NCI-H2227 treated with DMSO at 0.1 percent for 48 hours (cell line): ENCODE measurements around the gene GAB2.

Source experiments
- DNase-seq: peaks from one replicate; lab custom pipeline; 2025; lab: John Stamatoyannopoulos, UW

Gene GAB2

DNA sequence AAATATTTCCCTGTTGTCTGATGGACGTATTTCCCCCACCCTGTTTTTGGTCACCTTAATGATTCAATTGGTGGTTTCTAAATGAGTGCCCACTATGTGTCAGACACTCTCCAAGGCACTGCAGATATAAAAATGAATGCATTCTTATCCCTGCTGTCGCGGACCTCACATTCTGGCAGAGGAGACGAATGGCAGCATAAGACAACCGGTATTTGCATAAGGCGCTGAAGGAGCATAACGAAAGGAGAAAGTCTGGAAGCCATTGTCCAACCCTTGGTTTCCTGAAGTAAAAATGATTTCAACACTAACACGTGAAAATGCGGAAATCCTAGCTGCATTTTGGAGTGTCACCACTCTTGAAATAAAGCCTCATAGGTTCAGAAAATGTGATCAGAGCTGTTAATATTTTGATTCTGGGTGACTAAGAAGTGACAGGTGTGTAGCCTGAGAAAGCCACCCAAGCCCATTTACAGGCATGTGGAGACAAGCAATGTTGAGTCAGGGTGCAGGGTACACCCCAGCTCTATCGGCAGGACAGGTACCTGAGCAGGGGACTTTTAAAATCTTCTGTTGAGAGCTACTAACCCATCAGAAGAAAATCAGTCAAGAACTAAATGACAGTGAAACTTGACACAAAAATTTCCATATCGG is 10.1 kb upstream of the GAB2 start:
- DNase-seq: no peak

DNA sequence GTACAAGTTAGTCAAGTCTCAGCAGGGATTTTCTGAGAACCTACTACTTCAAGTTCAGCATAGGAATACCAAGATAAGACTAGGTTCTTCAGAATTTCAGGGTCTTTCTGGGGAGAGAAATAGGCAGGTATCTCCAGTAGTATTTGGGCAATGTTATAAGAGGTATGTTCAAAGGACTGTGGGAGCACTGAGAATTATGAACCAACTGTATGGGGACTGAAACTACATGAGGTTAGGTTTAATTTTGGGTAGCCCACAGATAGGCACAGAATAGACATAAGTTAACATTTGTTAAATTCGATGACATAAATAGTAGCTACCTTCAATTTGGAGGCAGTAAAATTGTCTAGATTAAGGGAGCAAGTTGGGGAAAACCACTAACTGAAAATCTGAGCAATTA is 9.2 kb upstream of the GAB2 start:
- DNase-seq: no peak

DNA sequence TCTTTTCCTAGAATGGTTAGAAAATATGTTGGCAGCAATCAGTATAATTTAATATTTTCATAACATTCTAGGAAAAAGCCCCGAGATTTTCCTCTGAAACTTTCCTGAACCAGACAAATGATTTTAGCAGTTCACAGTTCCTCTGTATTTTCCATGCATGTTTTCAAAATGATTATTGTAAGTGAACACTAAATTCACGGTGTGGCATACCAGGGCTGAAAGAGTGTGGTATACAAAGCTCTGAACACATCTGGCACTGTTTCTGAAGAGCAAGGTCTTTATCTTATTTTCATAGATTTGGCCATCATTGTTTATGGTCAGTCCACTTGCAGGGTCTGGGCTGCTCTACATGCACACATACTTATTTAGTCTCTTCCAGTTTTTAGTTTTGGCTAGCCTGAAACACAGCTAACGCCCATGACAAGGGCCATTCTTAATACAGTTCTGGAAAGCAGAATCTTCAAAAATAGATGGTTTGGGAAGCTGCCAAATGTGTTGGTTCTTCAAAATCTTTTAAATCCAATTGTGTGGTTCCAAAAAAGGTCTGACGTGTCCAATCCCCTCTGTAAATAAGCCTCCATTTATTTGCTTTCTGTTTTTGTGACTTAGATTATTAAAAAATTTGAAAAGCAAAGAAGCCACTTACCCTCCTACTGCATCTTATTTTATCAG is 7.9 kb upstream of the GAB2 start:
- no peak for DNase-seq

DNA sequence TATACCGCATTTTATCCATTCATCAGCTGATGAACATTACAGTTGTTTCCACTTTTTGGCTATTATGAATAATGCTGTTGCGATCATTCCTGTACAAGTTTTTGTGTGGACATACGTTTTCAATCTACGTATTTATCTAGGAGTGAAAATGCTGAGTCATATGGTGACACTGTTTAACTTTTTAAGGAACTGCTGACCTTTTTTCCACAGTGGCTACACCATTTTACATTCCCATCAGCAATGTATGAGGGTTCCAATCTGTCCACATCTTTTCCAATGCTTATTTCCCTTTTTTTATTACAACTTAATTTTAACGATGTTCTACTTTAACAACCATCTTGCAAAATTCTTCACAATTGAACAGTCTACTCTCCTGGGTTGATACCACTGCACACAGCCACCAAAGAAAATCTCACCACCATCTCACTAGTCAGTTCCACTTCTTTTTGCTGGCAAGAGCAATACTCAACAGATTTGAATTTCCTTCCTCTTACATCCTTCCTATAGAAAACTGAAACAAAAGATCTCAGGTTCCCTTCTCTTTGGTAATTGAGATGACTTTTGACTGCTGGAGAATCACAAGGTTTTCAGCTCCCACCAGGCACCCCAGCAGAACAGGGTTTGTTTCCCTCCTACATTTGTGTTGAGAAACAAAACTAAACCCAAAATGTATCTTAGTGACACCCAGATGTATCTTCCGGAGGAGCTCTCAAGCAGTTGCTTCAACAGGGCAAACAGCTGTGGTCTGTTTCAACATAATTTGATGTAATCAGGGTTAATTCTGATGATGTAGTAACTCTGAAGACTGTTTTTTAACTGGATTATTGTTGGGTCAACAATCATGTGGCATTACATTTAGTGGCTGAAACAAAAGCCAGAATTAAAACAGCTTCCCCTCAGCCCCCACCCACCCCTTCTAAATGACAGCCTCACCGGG is 7.0 kb upstream of the GAB2 start:
- DNase-seq: no peak

DNA sequence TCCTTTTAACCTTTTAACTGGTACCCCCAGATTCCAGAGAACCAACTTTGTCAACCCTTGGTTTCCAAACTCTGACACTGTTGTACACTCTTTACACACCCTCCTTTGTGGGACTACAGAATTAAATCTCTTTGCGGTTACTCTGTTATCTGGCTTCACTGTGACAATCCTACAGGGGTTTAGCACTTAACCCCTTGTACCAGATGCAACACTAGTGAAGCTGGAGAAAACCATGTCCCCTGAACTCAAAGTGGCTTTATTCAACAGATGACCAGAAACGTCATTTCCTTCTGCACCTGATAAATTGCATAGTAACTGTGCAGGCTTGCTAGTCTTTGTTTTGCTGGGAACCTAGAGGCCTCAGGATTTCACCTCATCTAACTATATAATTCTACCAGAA is 5.6 kb upstream of the GAB2 start:
- DNase-seq: no peak

DNA sequence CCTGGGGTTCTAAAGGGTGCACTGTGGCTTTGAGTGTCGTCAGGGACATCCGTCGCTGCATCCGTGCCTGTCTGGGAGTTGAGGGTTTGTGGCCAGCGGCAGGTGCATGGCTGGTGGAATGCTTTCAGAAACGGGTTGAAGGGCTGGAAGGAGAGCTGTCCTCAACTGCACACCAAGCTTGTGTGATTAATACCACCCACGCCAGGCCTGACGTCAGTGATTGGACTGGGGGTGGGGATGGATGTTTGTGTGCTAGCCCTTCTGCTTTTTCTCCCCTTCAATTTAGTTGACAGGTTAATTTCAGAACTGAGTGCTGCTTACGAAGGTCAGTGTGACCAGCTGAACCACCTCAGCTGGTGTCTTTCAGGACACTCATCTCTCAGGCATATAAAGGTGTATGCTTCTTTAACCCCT is 3.2 kb upstream of the GAB2 start:
- peak; percentile 87 for DNase-seq

DNA sequence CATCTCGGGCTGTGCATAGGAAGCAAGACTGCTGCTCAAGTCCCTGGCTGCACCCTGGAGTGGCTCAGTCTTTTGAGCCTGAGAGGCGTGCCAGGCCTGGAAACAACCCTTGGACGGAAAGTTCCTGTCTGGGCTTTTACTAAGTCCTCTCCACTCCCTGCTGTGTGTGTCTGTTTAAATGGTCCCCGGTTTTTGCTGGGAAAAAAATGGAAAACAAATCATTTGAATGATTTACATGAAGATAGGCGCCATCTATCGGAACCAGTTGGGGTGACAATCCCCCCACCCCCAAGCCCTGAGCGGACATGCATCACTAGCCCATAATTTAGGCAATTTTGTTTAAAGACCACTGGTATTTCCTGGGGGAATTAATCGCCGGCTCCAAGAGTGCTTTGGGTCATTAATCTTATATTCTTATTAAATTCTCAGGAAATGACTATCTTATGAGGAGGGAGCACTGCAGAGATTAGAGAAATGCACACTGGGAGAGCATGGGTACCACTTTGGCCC is 2.7 kb upstream of the GAB2 start:
- DNase-seq: peak; percentile 89

DNA sequence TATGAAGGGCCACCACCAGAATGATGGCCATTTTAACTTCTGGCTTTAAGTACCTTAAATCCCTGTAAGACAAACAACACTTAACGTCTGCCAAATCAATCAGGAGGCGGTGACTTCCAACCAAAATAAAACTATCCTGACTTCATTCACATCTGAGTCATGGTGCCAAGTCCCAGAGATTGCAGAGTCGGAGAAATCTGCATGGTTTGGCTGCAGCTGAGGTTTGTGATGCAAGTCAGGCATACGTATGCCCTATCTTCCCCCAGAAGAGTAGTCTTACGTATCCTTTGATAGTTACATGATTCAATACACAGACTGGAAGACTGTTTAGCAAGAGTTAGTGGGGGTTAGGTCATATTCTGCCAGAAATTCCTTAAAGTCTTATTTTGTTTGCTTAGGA is 1.7 kb upstream of the GAB2 start:
- peak; percentile 27 for DNase-seq

DNA sequence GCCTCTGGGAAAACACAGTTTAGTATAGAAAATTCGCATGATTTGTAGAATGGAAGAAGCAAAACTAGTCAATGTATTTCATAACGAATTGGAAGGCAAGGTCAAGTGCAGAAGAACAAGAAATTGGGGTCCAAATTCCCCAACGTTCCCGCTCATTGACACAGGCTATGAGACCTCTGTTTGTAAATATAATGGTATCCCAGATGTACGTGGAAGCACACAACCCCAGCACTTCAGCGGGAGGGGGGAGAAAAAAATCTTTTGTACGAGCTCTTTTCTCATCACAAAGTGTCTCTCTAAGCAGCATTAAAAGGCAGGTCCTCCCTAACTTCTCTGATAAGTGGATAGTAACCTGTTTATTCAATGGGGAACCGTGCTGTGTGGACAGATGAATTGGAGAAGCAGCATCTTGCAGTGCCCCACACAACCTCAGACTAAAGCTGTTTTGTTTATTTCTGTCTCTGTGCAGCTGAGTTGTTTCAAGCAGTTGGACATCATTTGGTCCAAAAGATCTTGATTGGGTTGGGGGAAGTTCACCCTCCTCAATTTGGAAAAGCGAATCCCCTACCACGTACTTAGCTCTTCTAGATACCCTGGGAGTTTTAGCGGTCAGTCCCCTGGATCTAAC is 1.1 kb upstream of the GAB2 start:
- peak; percentile 28 for DNase-seq

DNA sequence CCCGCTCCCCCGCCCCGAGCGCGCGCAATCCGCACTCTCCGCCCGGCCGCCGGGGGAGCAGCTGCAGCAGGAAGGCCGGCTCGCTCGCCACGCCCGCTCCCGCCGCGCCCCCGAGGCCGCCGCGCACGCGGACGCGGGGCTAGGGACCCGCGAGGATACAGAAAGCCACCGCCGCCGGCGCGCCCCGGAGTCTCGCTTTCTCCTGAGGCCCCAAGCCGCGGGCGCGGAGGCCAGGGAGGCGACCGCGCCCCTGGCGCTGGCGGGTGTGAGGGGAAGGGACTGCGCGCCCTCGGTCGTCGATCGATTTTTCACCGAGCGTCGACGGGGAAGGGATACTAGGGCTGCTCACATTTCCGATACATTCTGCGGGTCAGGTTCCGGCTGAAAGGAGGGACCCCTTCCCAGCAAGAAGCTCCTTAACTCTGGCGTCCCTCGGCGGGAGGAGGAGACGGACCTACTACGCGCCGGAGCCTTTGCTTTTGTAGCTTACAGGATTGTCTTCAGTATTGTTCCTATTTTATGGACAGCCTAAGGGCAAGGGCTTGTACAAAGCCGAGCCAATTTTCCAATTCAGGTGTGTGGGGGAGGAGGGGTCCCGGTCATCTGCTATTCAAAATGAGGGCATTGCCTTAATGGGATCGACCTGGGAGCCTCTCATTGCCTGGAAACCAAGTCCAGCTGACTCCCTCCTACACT is 416 bp upstream of the GAB2 start:
- DNase-seq: peak; percentile 81

DNA sequence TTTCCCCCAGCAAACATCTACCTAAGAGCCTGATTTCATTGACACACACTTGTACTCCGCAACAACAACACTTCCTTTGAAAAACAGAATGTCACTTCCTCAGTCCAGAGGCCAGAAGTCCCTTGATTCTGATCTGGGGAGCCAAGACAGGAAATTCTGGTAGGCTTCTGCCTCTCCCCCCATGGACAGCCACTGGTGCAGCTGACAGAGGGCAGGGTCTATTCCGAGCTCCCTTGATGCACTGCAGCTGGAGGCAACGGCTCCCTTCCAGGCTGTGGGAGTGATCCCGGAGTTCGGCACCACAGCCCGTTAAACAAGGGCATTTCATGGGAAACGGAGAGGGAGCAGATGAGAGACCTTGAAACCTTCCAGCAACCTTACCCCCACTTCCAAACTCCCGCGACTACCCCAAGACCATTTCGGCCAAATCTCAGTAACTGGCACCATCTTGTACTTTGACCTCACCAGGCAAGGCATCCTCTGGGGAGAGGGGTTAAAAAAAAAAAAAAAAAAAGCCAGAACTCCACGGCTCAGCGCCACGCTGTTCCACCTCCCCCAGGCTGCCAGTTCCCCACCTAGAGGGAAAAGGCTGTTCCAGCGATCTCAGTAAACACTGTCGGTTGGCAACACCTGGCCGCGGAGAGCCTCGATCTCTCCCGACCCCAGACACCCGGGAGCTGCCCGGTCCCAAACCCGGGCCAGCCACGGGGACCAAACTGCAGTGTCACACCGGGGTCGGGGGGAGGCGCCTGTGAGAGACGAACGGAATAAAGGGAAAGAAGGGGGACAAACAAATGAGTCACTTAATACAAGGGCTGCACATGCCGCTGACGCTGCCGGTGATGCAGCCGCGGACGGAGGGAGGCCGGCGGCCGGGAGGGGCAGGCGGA is 1.1 kb downstream of the GAB2 start:
- peak; percentile 75 for DNase-seq

DNA sequence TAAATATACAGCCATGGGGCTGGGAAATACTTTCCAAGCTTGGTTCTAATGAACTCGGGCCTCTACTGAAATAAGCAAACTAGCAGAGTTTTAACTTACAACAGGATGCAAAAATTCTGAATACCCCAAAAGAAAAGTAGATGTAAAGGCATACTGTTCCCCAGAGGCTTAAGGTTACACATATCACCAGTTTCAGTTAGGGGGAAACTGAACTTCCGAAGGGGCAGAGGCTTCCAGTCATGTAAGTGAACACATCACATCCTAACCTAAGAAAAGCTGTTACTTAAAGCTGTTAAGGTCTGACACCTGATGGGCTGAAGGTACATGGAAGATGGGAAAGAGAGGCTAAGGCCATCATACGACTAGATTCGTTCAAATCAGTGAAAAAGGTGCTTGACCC is 2.3 kb downstream of the GAB2 start:
- DNase-seq: no peak

DNA sequence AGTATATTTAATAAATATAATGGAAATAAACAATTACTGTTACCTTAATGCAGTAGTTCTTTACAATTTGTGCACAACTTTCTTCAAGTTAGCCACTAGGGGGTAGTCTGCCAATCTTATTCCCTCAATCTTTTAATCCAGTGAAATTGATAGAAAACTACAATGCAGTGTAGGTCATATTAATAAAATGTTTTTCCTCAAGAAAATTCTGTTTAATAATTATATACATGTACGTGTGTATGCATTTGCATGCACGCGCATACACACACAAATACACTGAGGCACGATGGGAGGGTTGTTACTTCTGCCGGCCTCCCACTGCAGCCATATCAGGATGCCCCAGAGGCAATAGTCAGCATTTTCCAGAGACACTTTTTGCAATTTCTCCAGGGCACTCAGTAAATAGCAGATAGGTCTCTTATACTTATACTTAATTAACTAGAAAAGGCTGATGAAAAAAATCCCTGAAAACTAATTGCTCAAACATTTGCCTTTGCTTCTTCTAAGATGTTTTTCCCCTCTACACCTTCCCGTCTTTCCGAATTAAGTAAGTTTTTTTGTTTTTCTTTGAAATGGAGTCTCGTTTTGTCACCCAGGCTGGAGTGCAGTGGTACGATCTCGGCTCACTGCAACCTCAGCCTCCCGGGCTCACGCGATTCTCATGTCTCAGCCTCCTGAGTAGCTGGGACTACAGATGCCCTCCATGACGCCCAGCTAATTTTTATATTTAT is 3.1 kb downstream of the GAB2 start:
- peak; percentile 27 for DNase-seq

DNA sequence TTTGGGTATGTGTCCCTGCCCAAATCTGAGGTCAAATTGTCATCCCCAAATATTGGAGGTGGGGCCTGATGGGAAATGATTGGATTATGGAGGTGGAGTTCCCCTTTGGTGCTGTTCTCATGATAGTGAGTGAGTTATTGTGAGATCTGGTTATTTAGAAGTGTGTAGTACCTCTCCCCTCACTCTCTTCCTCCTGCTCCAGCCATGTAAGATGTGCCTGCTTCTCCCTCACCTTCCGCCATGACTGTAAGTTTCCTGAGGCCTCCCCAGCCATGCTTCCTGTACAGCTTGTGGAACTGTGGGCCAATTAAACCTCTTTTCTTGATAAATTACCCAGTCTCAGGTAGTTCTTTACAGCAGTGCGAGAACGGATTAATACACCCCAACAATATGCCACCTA is 9.0 kb downstream of the GAB2 start:
- DNase-seq: no peak

DNA sequence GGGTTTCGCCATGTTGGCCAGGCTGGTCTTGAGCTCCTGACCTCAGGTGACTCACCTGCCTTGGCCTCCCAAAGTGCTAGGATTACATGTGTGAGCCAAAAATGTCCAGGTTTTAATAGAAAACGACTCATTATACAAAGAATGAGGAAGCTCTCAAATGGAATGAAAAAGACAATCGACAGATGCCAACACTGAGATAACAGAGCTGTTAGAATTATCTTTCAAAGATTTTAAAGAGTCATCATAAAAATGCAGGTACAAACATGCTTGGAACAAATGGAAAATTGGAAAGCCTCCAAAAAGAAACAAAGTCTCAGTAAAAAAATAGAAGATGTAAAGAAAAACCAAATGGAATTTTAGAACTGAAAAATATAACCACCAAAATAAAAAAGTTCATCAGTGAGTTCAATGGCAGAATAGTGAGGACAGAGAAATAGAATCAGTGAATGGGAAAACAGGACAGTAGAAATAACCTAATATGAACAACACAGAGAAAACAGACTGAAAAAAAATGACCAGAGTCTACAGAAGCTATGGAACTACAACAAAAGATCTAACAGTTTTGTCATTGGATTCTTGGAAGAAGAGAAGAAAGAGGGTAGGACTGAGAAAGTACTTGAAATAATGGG is 10.9 kb downstream of the GAB2 start:
- no peak for DNase-seq

DNA sequence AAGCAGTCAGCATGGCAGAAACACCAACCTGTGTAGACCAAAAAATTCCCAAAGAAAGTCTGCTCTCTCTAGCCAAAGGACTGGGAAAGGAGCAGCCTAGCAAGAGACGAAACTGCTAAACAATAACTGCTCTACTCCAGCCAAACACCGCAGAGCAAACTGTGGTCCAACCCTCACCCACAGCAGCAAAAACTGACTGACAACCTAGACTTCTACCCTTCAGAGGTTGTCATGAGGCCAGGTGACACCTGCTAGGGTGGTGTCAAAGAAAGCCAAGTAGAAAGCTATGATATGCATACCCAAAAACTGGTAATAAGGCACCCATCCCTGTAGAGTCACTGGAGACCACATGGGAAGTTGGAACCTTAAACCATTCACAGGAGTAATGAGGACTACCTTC is 11.8 kb downstream of the GAB2 start:
- no peak for DNase-seq

DNA sequence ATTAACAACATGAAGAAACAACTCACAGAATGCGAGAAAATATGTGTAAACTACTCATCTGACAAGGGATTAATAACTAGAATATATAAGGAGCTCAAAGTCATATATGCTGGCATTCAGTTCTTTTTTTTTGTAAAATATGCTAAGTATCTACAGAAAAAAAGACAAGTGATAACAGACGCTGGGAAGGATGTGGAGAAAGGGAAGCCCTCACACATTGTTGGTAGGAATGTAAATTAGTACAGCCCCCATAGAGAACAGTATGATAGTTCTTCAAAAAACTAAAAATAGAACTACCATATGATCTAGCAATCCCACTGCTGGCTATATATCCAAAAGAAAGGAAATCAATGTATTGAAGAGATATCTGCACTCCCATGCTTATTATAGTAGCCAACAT is 13.8 kb downstream of the GAB2 start:
- DNase-seq: no peak

DNA sequence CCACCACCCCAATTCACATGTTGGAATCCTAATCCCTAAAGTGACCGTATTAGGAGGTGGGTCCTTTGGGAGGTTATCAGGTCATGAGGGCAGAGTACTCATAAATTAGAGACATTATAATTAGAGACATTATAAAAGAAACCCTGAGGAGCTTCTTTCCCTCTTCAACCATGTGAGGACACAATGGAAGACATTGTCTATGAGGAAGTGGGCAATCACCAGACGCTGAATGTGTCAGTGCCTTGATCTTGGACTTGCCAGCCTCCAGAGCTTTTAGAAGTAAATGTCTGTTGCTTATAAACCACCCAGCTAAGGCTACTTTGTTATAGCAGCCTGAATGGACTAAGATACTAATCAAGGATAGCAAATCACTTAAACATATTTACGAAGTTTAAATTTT is 14.8 kb downstream of the GAB2 start:
- no peak for DNase-seq

DNA sequence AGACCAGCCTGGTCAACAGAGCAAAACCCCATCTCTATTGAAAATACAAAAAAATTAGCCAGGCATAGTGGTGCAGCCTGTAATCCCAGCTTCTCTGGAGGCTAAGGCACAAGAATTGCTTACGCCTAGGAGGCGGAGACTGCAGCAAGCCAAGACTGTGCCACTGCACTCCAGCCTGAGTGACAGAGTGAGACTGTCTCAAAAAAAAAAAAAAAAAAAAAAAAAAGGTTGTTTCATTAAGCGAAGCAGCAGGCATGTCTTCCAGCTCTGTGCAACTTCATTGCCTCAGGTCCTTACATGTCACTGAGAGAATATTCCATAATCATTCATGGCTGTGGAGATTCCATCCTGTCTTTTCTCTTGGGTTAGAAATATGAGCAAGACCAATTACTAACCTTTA is 16.9 kb downstream of the GAB2 start:
- DNase-seq: no peak

DNA sequence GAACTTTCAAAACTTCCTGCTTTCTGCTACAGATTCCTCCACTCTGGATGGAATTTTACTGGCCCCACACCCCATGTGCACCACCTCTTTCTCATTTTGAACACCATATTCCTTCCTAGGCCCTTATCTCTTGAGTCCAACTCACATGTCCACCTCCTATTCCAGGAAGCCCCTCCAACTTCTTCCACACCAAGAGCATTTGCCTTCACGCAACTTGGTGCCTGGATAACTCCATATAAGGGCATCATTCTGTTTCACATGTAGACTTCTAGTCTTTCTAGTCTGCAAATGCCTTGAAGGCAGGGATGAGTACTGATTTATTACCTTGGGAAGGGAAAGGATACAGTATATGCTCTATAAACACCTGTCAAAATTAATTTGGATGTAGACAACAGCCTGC is 17.5 kb downstream of the GAB2 start:
- DNase-seq: no peak
